ENCODE results near the gene KRT75. TPM values are rescaled to one million over a fixed set of nuclear protein-coding genes. Genes with fewer than 3 reads are reported as not detected.

Gene KRT75
- total RNA-seq, 4 donors from 2014 or later, result not detected

- TF ChIP-seq, protein P1, sequence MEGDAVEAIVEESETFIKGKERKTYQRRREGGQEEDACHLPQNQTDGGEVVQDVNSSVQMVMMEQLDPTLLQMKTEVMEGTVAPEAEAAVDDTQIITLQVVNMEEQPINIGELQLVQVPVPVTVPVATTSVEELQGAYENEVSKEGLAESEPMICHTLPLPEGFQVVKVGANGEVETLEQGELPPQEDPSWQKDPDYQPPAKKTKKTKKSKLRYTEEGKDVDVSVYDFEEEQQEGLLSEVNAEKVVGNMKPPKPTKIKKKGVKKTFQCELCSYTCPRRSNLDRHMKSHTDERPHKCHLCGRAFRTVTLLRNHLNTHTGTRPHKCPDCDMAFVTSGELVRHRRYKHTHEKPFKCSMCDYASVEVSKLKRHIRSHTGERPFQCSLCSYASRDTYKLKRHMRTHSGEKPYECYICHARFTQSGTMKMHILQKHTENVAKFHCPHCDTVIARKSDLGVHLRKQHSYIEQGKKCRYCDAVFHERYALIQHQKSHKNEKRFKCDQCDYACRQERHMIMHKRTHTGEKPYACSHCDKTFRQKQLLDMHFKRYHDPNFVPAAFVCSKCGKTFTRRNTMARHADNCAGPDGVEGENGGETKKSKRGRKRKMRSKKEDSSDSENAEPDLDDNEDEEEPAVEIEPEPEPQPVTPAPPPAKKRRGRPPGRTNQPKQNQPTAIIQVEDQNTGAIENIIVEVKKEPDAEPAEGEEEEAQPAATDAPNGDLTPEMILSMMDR (IDR thresholded peaks at IDR 0.05; ENCODE audit: low read depth), result no peak
These were observed 10.3 kb downstream of the KRT75 start for GRCh38 chr12:52423661-52424500.

GRCh38 chr12:52423035-52423434 is 11.1 kb downstream of the KRT75 start:
- TF ChIP-seq, protein P1 (IDR thresholded peaks at IDR 0.05; ENCODE audit: low read depth), result no peak

DNA sequence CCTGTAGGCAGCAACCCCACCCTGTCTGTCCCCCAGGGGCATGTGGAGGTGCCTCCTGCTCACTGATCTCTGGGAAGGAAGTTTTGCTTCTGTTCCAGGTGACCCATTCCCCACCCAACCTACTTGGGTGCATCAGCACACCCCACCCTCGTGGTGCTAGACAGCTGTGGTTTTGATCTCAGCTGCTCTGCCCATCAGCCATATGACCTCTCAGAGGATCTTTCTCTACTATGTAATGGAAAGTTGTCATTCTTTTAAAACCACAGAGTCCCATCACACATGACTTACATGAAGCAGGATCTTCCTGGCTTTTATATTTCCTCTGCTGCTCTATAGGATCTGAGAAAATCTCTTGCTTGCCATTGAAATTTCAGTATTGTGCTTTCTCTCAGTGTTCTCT is 14.5 kb downstream of the KRT75 start:
- TF ChIP-seq, protein P1 (IDR thresholded peaks at IDR 0.05; ENCODE audit: low read depth), result no peak

DNA sequence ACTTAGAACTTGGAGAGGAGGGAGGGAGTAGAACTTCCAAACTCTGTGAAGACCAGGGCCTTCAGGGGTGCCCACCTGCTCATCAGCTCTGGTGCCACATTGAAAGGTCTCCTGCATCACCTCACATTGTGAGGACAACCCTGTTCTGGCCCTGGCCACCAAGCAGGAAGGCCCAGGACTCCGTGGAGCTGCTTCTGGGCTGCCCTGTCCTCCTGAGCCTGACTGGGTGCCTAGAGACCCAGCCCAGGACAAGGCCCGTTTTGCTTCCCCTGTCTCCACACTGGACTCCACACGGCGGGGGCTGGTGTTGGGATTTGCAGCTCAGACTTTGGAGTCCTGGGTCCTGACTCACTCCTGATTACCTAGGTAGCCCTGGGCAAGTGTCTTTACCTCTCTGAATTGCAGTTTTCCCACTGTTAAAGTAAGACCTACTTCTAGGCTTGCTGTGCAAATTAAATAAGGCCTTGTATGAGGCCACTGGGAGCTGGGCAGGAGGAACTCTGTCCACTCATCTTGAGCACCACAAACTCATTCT is 15.5 kb downstream of the KRT75 start:
- TF ChIP-seq, protein P1 (IDR thresholded peaks at IDR 0.05; ENCODE audit: low read depth), result no peak

DNA sequence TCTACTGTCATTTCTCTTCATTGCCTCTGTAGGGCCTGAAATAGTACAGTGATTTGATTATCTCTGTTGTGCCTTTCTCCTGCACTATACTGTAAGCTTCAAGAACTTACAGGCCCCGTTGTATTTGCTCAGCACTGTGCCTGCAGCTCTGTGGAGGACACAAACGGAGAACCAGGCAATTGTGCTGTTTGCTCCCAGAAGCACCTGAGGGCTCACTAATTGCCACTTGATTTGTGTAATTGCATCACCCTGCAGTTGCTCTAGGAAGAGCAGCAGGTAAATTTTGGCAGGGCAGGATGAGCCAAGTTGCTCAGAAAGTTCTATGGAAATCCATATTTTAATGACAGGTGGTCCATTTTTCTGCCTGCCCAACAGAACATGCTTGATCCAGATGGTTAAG is 16.4 kb downstream of the KRT75 start:
- TF ChIP-seq, protein P1 (IDR thresholded peaks at IDR 0.05; ENCODE audit: low read depth), result no peak

DNA sequence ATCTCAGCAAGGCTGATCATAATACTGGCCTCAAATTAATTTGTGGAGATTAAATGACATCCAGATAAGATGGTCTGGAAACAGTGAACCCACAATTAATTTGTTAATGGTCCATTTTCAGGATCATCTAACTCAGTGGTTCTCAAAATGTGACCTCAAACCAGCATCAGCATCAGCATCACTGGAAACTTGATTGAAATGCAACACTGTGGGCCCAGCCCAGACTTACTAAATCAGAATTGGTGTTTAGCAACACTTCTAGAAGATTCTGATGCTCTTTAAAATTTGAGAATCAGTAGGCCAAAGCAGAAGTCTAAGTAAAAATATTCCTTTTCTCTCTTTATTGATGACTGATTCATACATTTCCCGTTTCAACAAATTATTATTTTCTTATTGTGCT is 17.4 kb downstream of the KRT75 start:
- TF ChIP-seq, protein P1 (IDR thresholded peaks at IDR 0.05; ENCODE audit: low read depth), result no peak

DNA sequence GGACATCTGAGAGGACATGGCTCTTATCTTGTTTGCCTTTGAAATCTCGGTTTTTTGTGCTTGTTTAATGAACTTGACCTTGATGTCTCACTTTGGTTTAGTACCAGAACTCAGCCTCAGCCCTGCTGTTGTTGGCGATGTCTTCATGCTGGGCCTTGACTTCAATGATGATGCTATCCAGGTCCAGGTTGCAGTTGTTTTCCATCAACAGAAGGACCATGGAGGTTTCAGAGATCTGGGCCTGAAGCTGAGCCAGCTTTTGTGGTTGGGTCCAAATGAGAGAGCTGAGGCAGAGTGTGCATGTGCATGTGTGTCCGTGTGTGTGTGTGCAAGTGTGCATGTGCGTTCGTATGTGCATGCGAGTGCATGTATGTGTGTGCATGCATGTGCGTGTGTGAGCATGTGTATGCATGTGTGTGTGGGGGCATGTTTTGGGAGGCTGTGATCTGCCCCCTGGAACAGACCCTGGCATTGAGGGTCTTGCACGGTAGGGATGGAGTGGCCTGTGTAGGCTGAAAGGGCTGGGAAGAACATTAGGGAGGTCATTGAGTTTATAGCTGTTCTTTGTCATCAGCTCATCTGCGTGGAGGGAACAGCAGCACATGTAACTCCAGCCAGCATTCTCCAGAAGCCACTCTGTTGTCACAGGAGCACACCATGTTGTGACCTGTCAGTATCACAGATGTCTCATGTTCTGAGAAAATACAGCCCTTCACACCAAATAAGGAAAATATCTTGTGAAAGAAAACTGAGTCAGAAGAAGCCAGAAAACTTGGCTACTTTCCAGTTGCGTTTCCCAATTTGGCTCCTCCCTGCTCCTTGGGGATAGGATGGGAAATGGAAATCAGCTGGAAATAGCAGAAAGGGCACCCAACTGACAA is 18.1 kb downstream of the KRT75 start:
- TF ChIP-seq, protein P1 (IDR thresholded peaks at IDR 0.05; ENCODE audit: low read depth), result no peak

All from subcutaneous adipose tissue (tissue), 4 donors.